Measurements from ENCODE around the gene SLIRP.

GRCh38 chr14:77722301-77722700 is 14.4 kb downstream of the SLIRP start:
- TF ChIP-seq FOXM1 (IDR thresholded peaks at IDR 0.05; ENCODE audit: borderline replicate concordance) = no peak
- TF ChIP-seq SP1 (IDR thresholded peaks at IDR 0.05) = no peak
- TF ChIP-seq BHLHE40 (IDR thresholded peaks at IDR 0.05; ENCODE audit: borderline replicate concordance) = no peak
- TF ChIP-seq SUZ12 (IDR thresholded peaks at IDR 0.05) = no peak
- TF ChIP-seq LEF1 (IDR thresholded peaks at IDR 0.05; ENCODE audit: borderline replicate concordance) = no peak
